Measurements from ENCODE around the gene FGFBP2.

- TF ChIP-seq EZH2 (IDR thresholded peaks at IDR 0.05; ENCODE audit: insufficient read depth, poor library complexity, severe bottlenecking) (no peak), EZH2phosphoT487 (IDR thresholded peaks at IDR 0.05; ENCODE audit: insufficient read depth, low read depth) (no peak)
These were observed 48.7 kb downstream of the FGFBP2 start for GRCh38 chr4:15914291-15914690.

All from GM23248 (cell line).